HL-60 (cell line): Measurements from ENCODE around the gene CKAP2.

Source experiments
- POLR2AphosphoS5 ChIP-seq: IDR thresholded peaks from 2 replicates; pipeline ENCODE4 v1.6.1; 2012; ENCODE audit warnings: low read depth
- TF ChIP-seq, protein P1 (sequence below): IDR thresholded peaks from one replicate; pipeline ENCODE4 v1.5.1; 2011; ENCODE audit warnings: low read length, control low read depth, inconsistent platforms; ENCODE audit not compliant: insufficient read depth

DNA sequence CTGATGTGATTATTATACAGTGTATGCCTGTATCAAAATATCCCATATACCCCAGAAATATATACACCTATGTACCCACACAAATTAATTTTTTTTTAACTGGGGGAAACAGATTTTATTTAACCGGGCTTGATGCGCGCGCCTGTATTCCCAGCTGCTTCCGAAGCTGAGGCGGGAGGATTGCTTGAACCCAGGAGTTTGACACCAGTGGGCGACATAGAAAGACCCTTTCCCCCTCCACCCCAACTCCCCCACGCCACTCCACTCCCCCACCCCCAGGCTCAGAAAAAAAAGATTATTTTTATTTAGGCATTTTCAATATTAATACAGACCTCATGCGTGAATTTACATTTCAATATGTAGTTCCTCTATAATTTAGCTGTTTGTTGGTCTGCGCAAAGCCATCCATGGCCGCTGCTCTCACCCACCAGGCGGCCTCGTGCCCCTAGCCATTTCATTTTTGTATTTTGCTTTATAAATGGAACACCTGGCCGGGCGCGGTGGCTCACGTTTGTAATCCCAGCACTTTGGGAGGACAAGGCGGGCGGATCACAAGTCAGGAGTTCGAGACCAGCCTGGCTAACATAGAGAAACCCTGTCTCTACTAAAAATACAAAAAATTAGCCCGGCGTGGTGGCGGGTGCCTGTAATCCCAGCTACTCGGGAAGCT lies 4.0 kb upstream of the CKAP2 start:
- TF ChIP-seq, protein P1, sequence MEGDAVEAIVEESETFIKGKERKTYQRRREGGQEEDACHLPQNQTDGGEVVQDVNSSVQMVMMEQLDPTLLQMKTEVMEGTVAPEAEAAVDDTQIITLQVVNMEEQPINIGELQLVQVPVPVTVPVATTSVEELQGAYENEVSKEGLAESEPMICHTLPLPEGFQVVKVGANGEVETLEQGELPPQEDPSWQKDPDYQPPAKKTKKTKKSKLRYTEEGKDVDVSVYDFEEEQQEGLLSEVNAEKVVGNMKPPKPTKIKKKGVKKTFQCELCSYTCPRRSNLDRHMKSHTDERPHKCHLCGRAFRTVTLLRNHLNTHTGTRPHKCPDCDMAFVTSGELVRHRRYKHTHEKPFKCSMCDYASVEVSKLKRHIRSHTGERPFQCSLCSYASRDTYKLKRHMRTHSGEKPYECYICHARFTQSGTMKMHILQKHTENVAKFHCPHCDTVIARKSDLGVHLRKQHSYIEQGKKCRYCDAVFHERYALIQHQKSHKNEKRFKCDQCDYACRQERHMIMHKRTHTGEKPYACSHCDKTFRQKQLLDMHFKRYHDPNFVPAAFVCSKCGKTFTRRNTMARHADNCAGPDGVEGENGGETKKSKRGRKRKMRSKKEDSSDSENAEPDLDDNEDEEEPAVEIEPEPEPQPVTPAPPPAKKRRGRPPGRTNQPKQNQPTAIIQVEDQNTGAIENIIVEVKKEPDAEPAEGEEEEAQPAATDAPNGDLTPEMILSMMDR = no peak
- no peak for TF ChIP-seq POLR2AphosphoS5
